Liver (tissue), 3 donors: Measurements from ENCODE around the gene MNAT1.
"Not testable (repeated sequence)": the region's sequence is repeated elsewhere in the genome, so short reads cannot be mapped to it uniquely, and the experiment has no call there.

Source experiments
- ATF3 ChIP-seq: IDR thresholded peaks from 2 replicates; pipeline ENCODE4 v1.6.1; 2016; ENCODE audit warnings: antibody characterized with exemption
- CTCF ChIP-seq: fragments of 150-350 bp; IDR thresholded peaks from 2 replicates; pipeline ENCODE4 v1.5.1; 2017; ENCODE audit warnings: improper control_type of control experiment, low read depth, low read length; ENCODE audit not compliant: missing input control
- EGR1 ChIP-seq, 2 donors: IDR thresholded peaks; 2 replicates each; pipeline ENCODE4 v1.6.1; 2016 to 2018; ENCODE audit warnings: antibody characterized with exemption in 2 of 2, low read depth in 2 of 2
- GABPA ChIP-seq, 2 donors: IDR thresholded peaks in 1 of 2; conservative IDR thresholded peaks in 1 of 2; 2 replicates each; pipeline ENCODE4 v1.6.1; 2016; ENCODE audit warnings: antibody characterized with exemption in 2 of 2, mild to moderate bottlenecking in 1 of 2, moderate library complexity in 1 of 2
- HNF4A ChIP-seq, 2 donors: conservative IDR thresholded peaks; 2 replicates each; pipeline ENCODE4 v1.6.1; 2016; ENCODE audit warnings: antibody characterized with exemption in 2 of 2, mild to moderate bottlenecking in 2 of 2
- JUND ChIP-seq, 2 donors: IDR thresholded peaks; 2 replicates each; pipeline ENCODE4 v1.6.1; 2016; ENCODE audit warnings: antibody characterized with exemption in 2 of 2
- MAX ChIP-seq: IDR thresholded peaks from 2 replicates; pipeline ENCODE4 v1.6.1; 2016; ENCODE audit warnings: antibody characterized with exemption
- RAD21 ChIP-seq, 2 donors: IDR thresholded peaks; 2 replicates each; pipeline ENCODE4 v1.6.1; 2016; ENCODE audit warnings: antibody characterized with exemption in 2 of 2, mild to moderate bottlenecking in 2 of 2
- REST ChIP-seq: IDR thresholded peaks from 2 replicates; pipeline ENCODE4 v1.6.1; 2016; ENCODE audit warnings: antibody characterized with exemption, mild to moderate bottlenecking
- SP1 ChIP-seq: IDR thresholded peaks from 2 replicates; pipeline ENCODE4 v1.6.1; 2018; ENCODE audit warnings: antibody characterized with exemption, mild to moderate bottlenecking
- TAF1 ChIP-seq: conservative IDR thresholded peaks from 2 replicates; pipeline ENCODE4 v1.6.1; 2016; ENCODE audit warnings: antibody characterized with exemption, mild to moderate bottlenecking
- YY1 ChIP-seq: IDR thresholded peaks from 2 replicates; pipeline ENCODE4 v1.6.1; 2016; ENCODE audit warnings: antibody characterized with exemption, mild to moderate bottlenecking
- donor health status: healthy.
- donor health status: healthy.

- TF ChIP-seq GABPA (IDR thresholded peaks at IDR 0.05 in 1 of 2, conservative IDR thresholded peaks at IDR 0.05 in 1 of 2); CTCF; REST; YY1; EGR1 (IDR thresholded peaks at IDR 0.05; ENCODE audit: low read depth in 2 of 2); JUND (IDR thresholded peaks at IDR 0.05); TAF1; MAX; SP1; RAD21 (IDR thresholded peaks at IDR 0.05); HNF4A (conservative IDR thresholded peaks at IDR 0.05); ATF3: not testable (repeated sequence)
Observed at GRCh38 chr14:60851692-60852091, 117.1 kb downstream of the MNAT1 start.
